HG03439 (cell line): ENCODE data around the gene LRP1B.
"Not testable (repeated sequence)": the region's sequence is repeated elsewhere in the genome, so short reads cannot be mapped to it uniquely, and the experiment has no call there.

Experiments
- ATAC-seq: cut with Tn5 transposase; IDR thresholded peaks from one replicate; pipeline ENCODE4 v1.9.1; 2021; ENCODE audit warnings: mild to moderate bottlenecking, moderate library complexity; ENCODE audit not compliant: unreplicated experiment

Gene LRP1B

GRCh38 chr2:142104134-142104758 lies 26.6 kb downstream of the LRP1B start:
- ATAC-seq = no peak

GRCh38 chr2:142100970-142101369 lies 29.8 kb downstream of the LRP1B start:
- no peak for ATAC-seq

- no peak for ATAC-seq
Measured at GRCh38 chr2:142100139-142100873, 30.5 kb downstream of the LRP1B start.

- no peak for ATAC-seq
Measured at GRCh38 chr2:142097711-142098110, 33.1 kb downstream of the LRP1B start.

GRCh38 chr2:142095647-142096046 lies 35.2 kb downstream of the LRP1B start:
- ATAC-seq = no peak

GRCh38 chr2:142094233-142094632 lies 36.6 kb downstream of the LRP1B start:
- ATAC-seq = no peak

- ATAC-seq = no peak
Measured at GRCh38 chr2:142088058-142088568, 42.7 kb downstream of the LRP1B start.

DNA sequence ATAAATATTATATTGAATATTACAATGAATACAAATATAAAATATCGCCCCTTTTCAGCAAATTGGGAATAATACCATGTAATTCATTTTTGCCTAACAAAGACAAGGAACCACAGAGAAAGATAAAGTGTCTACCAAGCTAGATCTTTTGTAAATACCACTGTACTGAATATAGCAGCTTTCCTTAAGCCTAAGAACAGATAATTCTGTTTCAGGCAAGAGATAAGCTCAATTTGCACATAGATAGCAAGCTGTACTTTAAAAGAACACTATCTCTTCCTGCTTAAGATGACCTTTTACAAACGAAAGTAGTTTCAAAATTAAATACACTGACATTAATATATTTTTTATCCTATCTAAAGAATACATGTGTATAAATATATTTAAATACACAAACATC lies 43.2 kb downstream of the LRP1B start:
- not testable (repeated sequence) for ATAC-seq

GRCh38 chr2:142082368-142082767 lies 48.4 kb downstream of the LRP1B start:
- ATAC-seq = no peak

GRCh38 chr2:142076317-142076716 lies 54.5 kb downstream of the LRP1B start:
- no peak for ATAC-seq

- ATAC-seq = no peak
Measured at GRCh38 chr2:142075826-142076225, 55.0 kb downstream of the LRP1B start.

DNA sequence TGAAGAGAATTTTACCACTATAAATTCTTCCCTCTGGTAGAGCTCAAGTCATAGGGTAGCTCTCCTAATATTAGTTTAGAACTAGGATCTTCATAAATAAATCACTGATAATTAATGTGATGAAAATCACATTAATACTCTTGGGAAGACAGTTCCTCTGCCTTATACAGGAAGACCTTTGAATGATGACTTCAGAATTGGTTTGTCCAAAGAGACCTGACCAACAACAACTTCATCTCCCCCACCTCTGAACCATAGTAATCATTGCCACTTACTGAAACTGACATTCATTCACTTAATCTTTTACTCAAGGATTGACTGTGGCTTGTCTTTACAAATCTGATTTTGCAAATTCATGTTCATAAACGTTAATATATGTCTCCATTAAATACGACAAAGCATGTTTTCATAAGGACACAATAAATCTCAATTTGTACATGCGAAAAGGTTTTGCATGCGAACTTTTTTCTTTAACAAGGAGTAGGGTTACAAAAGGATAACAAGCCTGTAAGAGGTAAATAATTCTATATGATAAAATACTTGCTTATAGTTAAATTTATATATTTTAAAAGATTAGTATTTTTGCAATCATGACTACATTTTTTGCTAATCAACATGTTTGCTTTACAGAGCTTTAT lies 61.4 kb downstream of the LRP1B start:
- ATAC-seq = no peak

GRCh38 chr2:142065700-142066099 lies 65.1 kb downstream of the LRP1B start:
- ATAC-seq = no peak

GRCh38 chr2:142065156-142065555 lies 65.7 kb downstream of the LRP1B start:
- no peak for ATAC-seq

GRCh38 chr2:142061733-142062132 lies 69.1 kb downstream of the LRP1B start:
- no peak for ATAC-seq

DNA sequence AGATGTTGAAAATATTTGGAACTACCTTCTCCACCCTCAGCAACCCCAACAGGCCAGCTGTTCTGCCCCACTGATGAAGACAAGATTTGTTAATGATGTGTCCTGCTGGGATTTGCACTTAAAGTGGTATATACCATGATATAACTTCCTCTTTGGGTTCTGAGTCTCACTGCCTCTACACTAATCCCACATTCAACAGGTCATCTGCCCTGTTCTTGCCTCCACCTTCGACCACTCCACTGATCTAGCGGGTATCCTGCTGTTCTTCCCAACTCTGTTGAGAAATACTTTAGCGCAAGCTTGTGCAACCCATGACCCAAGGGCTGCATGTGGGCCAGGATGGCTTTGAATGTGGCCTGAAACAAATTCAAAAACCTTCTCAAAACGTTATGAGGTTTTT lies 72.7 kb downstream of the LRP1B start:
- no peak for ATAC-seq

GRCh38 chr2:142056784-142057183 lies 74.0 kb downstream of the LRP1B start:
- no peak for ATAC-seq

DNA sequence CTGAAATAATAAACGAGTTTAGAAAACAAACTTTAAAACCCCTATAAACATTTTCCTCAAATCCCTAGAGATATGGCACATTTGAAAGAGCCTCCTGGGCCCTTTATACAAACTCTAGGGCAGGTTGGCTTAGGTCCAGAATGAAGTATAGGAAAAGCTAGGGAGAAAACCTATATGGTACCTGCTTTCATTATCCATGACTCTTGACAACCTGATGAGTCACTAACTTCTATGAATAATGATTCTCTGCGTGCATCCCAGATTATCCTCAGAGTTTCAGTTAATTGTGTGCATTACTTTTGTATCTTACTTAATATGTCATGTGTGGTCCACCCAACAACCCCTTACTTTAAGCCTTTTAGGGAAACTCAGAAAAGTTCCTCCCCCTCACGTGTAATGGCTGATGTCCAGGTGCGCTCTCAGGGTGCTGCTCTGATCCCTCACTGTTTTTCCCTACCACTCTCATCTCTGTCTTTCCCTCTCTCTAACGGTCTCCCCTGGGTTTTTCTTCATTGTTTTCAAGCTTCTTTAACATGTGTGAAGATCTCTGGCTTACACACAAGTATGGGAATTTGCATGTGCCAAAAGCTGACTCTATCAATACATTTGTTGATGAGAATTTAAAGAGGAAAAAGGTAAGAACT lies 78.5 kb downstream of the LRP1B start:
- no peak for ATAC-seq

DNA sequence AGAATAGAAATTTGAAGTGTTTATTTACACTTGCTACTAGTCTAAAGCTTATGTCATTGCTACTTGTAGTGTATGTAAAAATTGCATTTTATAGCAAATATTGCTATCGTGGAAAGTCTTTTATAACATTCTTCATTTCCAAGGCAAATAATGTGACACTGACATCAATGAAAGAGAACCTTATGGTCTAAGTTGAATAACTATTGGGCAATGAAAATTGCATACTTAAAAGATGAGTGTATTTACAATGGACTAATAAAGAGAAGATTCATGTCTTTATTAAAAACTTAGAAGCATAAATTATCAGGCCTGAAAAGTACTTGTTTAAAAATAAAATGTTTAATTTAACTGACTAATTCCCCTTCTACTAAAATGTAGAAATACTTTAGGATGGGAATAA lies 82.2 kb downstream of the LRP1B start:
- ATAC-seq = no peak

DNA sequence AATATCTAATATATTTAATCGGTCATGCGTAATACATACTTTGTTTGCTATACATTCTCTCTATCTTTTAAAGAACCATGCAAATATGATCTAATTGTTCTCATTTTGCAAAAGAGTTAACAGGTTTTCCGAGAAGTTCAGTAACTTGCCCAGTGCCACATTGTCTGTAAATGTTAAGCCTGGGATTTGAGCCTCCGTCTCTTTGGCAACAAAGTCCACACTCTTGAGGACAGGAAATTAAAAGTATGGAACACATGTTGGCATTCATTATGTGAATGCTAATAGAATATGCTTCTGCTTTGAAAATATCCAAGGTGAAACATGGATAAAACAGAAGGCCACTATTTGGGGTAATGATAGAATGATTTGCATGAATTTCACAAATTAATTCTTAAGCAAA lies 85.2 kb downstream of the LRP1B start:
- ATAC-seq = no peak

GRCh38 chr2:142044197-142044596 lies 86.6 kb downstream of the LRP1B start:
- ATAC-seq = no peak
